ENCODE results near the gene TSEN2. TPM values are rescaled to one million over a fixed set of nuclear protein-coding genes. Genes with fewer than 3 reads are reported as not detected.

Gene TSEN2
- total RNA-seq, 3 donors from 2014 or later (not counting 1 experiment from before 2014, with no cell fraction given): 4.1 to 11.4 (median 5.7) TPM

DNA sequence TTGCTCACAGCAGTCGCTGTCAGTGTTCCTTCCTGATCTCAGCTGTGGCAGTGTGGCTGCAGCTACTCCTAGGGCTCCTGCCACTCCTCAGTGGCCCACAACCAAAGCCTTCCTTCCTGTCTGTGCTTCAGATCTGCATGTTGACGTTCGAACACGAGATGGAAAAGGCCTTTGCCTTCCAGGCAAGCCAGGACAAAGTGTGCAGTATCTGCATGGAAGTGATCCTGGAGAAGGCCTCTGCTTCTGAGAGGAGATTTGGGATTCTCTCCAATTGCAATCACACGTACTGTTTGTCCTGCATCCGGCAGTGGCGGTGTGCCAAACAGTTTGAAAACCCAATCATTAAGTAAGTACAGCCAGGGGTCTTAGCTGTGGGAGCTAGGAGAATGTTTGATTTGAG is 90.4 kb downstream of the TSEN2 start:
- no peaks in the 10 kb centered on the region for H3K9me3 Mint-ChIP-seq
- no peak overlapping the region for H3K27ac ChIP-seq (ENCODE audit: low read length)
- H3K4me3 ChIP-seq (ENCODE audit: low read length): no peak overlapping the region
- H3K27me3 Mint-ChIP-seq (ENCODE audit: low read depth in 2 of 2): no peaks in the 10 kb centered on the region
- peaks cover 4 to 5% of the 10 kb centered on the region in 2 donors for H3K4me1 Mint-ChIP-seq
- H3K36me3 ChIP-seq (ENCODE audit: control insufficient read depth, insufficient read depth, low read length): peaks cover 77% of the 10 kb centered on the region
- TF ChIP-seq, protein P1, sequence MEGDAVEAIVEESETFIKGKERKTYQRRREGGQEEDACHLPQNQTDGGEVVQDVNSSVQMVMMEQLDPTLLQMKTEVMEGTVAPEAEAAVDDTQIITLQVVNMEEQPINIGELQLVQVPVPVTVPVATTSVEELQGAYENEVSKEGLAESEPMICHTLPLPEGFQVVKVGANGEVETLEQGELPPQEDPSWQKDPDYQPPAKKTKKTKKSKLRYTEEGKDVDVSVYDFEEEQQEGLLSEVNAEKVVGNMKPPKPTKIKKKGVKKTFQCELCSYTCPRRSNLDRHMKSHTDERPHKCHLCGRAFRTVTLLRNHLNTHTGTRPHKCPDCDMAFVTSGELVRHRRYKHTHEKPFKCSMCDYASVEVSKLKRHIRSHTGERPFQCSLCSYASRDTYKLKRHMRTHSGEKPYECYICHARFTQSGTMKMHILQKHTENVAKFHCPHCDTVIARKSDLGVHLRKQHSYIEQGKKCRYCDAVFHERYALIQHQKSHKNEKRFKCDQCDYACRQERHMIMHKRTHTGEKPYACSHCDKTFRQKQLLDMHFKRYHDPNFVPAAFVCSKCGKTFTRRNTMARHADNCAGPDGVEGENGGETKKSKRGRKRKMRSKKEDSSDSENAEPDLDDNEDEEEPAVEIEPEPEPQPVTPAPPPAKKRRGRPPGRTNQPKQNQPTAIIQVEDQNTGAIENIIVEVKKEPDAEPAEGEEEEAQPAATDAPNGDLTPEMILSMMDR (IDR thresholded peaks at IDR 0.05): no peak
- H3K9me3 ChIP-seq (ENCODE audit: control insufficient read depth, insufficient read depth, low read length): no peaks in the 10 kb centered on the region
- DNase-seq: no peak
- intact Hi-C loops (cut with micrococcal nuclease): no loop called here
- 83% methylated on average over 7 of the region's 7 CpGs for WGBS (ENCODE audit: insufficient coverage)
- no peaks in the 10 kb centered on the region for H3K4me1 ChIP-seq (ENCODE audit: control insufficient read depth, insufficient read depth, low read length)
- H3K27ac Mint-ChIP-seq: no peak overlapping the region
- no peak overlapping the region for H3K4me3 Mint-ChIP-seq
- peaks cover 41% of the 10 kb centered on the region for H3K36me3 Mint-ChIP-seq
- H3K27me3 ChIP-seq (ENCODE audit: control insufficient read depth, insufficient read depth, low read length): no peaks in the 10 kb centered on the region
- no peak for ATAC-seq

- Histone ChIP-seq H3K4me3 (ENCODE audit: low read length) (no peak overlapping the region), H3K9me3 (ENCODE audit: control insufficient read depth, insufficient read depth, low read length) (no peaks in the 10 kb centered on the region), H3K27me3 (ENCODE audit: control insufficient read depth, insufficient read depth, low read length) (no peaks in the 10 kb centered on the region), H3K4me1 (ENCODE audit: control insufficient read depth, insufficient read depth, low read length) (no peaks in the 10 kb centered on the region), H3K36me3 (ENCODE audit: control insufficient read depth, insufficient read depth, low read length) (peaks cover 73% of the 10 kb centered on the region), H3K27ac (ENCODE audit: low read length) (no peak overlapping the region)
- peak overlapping the region in 1 of 2 donors; percentile 3 for H3K27ac Mint-ChIP-seq
- H3K4me3 Mint-ChIP-seq: no peak overlapping the region
- no peaks in the 10 kb centered on the region for H3K27me3 Mint-ChIP-seq (ENCODE audit: low read depth in 2 of 2)
- WGBS (ENCODE audit: insufficient coverage): 97% methylated on average over 4 of the region's 5 CpGs
- TF ChIP-seq, protein P1 (IDR thresholded peaks at IDR 0.05): no peak
- intact Hi-C loops (cut with micrococcal nuclease): no loop called here
- no peak for ATAC-seq
- no peaks in the 10 kb centered on the region for H3K9me3 Mint-ChIP-seq
- H3K36me3 Mint-ChIP-seq: peaks cover 28% of the 10 kb centered on the region
- DNase-seq: no peak
- peaks cover 0 to 9% of the 10 kb centered on the region in 2 donors for H3K4me1 Mint-ChIP-seq
Observed at GRCh38 chr3:12577379-12577778, 93.1 kb downstream of the TSEN2 start.

- no peaks in the 10 kb centered on the region for H3K9me3 Mint-ChIP-seq
- Histone ChIP-seq H3K27ac (ENCODE audit: low read length) (no peak overlapping the region), H3K27me3 (ENCODE audit: control insufficient read depth, insufficient read depth, low read length) (no peaks in the 10 kb centered on the region), H3K9me3 (ENCODE audit: control insufficient read depth, insufficient read depth, low read length) (no peaks in the 10 kb centered on the region), H3K4me3 (ENCODE audit: low read length) (no peak overlapping the region), H3K36me3 (ENCODE audit: control insufficient read depth, insufficient read depth, low read length) (peaks cover 78% of the 10 kb centered on the region), H3K4me1 (ENCODE audit: control insufficient read depth, insufficient read depth, low read length) (no peaks in the 10 kb centered on the region)
- no peaks in the 10 kb centered on the region for H3K27me3 Mint-ChIP-seq (ENCODE audit: low read depth in 2 of 2)
- TF ChIP-seq, protein P1 (IDR thresholded peaks at IDR 0.05): no peak
- H3K4me1 Mint-ChIP-seq: peaks cover 0 to 9% of the 10 kb centered on the region in 2 donors
- ATAC-seq (no peak), DNase-seq (peak in 1 of 2 donors; percentile 26)
- no peak overlapping the region for H3K27ac Mint-ChIP-seq
- H3K36me3 Mint-ChIP-seq: peaks cover 28% of the 10 kb centered on the region
- intact Hi-C loops (cut with micrococcal nuclease): no loop called here
- no peak overlapping the region for H3K4me3 Mint-ChIP-seq
- 86% methylated on average over 1 of the region's 2 CpGs for WGBS (ENCODE audit: insufficient coverage)
Observed at GRCh38 chr3:12578742-12579141, 94.5 kb downstream of the TSEN2 start.

- Mint-ChIP-seq H3K27me3 (ENCODE audit: low read depth in 2 of 2) (no peaks in the 10 kb centered on the region), H3K27ac (peak overlapping the region; percentile 70 to 85), H3K4me1 (peaks cover 0 to 9% of the 10 kb centered on the region in 2 donors), H3K9me3 (no peaks in the 10 kb centered on the region), H3K36me3 (peaks cover 28% of the 10 kb centered on the region), H3K4me3 (no peak overlapping the region)
- no peak for DNase-seq
- WGBS (ENCODE audit: insufficient coverage): 65% methylated on average over 3 of the region's 3 CpGs
- H3K4me3 ChIP-seq (ENCODE audit: low read length): no peak overlapping the region
- TF ChIP-seq, protein P1 (IDR thresholded peaks at IDR 0.05): no peak
- peaks cover 78% of the 10 kb centered on the region for H3K36me3 ChIP-seq (ENCODE audit: control insufficient read depth, insufficient read depth, low read length)
- no peaks in the 10 kb centered on the region for H3K4me1 ChIP-seq (ENCODE audit: control insufficient read depth, insufficient read depth, low read length)
- no peaks in the 10 kb centered on the region for H3K27me3 ChIP-seq (ENCODE audit: control insufficient read depth, insufficient read depth, low read length)
- no peak overlapping the region for H3K27ac ChIP-seq (ENCODE audit: low read length)
- H3K9me3 ChIP-seq (ENCODE audit: control insufficient read depth, insufficient read depth, low read length): no peaks in the 10 kb centered on the region
- intact Hi-C loops (cut with micrococcal nuclease): no loop called here
- no peak for ATAC-seq
Observed at GRCh38 chr3:12579456-12579855, 95.2 kb downstream of the TSEN2 start.

All from natural killer cell (primary cell).